Gastroesophageal sphincter (tissue), 4 donors: ENCODE results near the gene ZGRF1. TPM values are rescaled to one million over a fixed set of nuclear protein-coding genes. Genes with fewer than 3 reads are reported as not detected.

Experiments used
- ATAC-seq: fragments of 150-250 bp; one replicate; pipeline ENCODE4 v1.9.1; 2016; ENCODE audit warnings: mild to moderate bottlenecking, moderate library complexity
- H3K27ac ChIP-seq, 4 donors: fragments of 200-600 bp; sonication (generic) in 3 of 4; 1 replicate in 3 of 4; 2 replicates in 1 of 4; pipeline ENCODE4 v1.5.1; 2016 to 2019
- H3K27me3 ChIP-seq: fragments of 200-600 bp; sonication (generic); one replicate; pipeline ENCODE4 v1.5.1; 2019
- H3K36me3 ChIP-seq, 2 donors: fragments of 200-600 bp; sonication (generic); one replicate each; pipeline ENCODE4 v1.5.1; 2019; ENCODE audit warnings: control low read depth in 1 of 2
- H3K4me1 ChIP-seq, 3 donors: fragments of 200-600 bp; sonication (generic); 1 replicate in 2 of 3; 2 replicates in 1 of 3; pipeline ENCODE4 v1.5.1; 2016 to 2019; ENCODE audit warnings: control low read depth in 2 of 3
- H3K4me3 ChIP-seq, 2 donors: fragments of 200-600 bp; sonication (generic); one replicate each; pipeline ENCODE4 v1.5.1; 2019; ENCODE audit warnings: mild to moderate bottlenecking in 1 of 2, moderate library complexity in 1 of 2
- H3K9me3 ChIP-seq, 3 donors: fragments of 200-600 bp; sonication (generic); one replicate each; pipeline ENCODE4 v1.5.1; 2017 to 2019; ENCODE audit warnings: control low read depth in 2 of 3
- EP300 ChIP-seq: sonication (generic); formaldehyde crosslinking; IDR thresholded peaks from one replicate; pipeline ENCODE4 v1.6.1; 2017; ENCODE audit warnings: antibody characterized with exemption, mild to moderate bottlenecking
- POLR2A ChIP-seq, 2 donors: fragments of 450-650 bp; IDR thresholded peaks; one replicate each; pipeline ENCODE4 v1.6.1; 2017; ENCODE audit warnings: antibody characterized with exemption in 2 of 2, mild to moderate bottlenecking in 2 of 2, moderate library complexity in 1 of 2
- POLR2AphosphoS5 ChIP-seq: sonication (generic); formaldehyde crosslinking; IDR thresholded peaks from one replicate; pipeline ENCODE4 v1.6.1; 2017; ENCODE audit warnings: antibody characterized with exemption
- WGBS, 2 donors: methylation state at CpG; one replicate each; pipeline ENCODE4 v1.1.5; 2018; ENCODE audit warnings: low coverage in 1 of 2; 5-methylcytosine and 5-hydroxymethylcytosine counted together
- total RNA-seq, 4 donors: library from RNA; depleted of rRNA; stranded (reverse); fragments of >200 nt; gene quantifications; one replicate each; pipeline ENCODE4 v1.1.0, GENCODE V29; 2016
- TF ChIP-seq, protein P1 (sequence below), 4 experiments: fragments of 200-600 bp in 2 of 4; fragments of 450-650 bp in 2 of 4; sonication (generic) in 1 of 4; IDR thresholded peaks; one replicate each; pipeline ENCODE4 v1.5.1; 2017 to 2019; ENCODE audit warnings: antibody characterized with exemption in 4 of 4, mild to moderate bottlenecking in 2 of 4, moderate library complexity in 2 of 4

The ZGRF1 gene
- total RNA-seq, 4 donors from 2014 or later: 2.8 to 4.7 (median 3.9) TPM

DNA sequence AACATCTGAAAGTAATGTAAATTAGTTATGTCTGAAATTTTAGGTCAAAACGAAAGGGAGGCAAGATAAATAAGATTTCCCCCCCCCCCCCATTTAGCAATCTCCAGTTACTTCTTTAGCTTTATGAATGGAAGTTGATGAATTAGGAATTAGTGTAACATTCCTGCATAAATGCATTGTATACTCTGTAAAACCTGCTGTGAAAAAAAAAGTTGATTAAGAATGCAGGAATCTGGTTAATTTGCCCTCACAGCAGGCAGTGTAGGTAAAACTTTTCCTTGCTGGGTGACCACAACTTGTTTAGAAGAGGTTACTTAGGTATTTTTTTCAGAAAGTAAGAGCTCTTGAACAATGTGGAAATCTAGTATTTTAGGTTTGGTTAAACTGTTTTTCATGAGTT, 15.5 kb upstream of the ZGRF1 start:
- WGBS, 2 donors: 29 to 41% methylated on average over 1 of the region's 1 CpG
- TF ChIP-seq EP300: no peak
- TF ChIP-seq, protein P1, sequence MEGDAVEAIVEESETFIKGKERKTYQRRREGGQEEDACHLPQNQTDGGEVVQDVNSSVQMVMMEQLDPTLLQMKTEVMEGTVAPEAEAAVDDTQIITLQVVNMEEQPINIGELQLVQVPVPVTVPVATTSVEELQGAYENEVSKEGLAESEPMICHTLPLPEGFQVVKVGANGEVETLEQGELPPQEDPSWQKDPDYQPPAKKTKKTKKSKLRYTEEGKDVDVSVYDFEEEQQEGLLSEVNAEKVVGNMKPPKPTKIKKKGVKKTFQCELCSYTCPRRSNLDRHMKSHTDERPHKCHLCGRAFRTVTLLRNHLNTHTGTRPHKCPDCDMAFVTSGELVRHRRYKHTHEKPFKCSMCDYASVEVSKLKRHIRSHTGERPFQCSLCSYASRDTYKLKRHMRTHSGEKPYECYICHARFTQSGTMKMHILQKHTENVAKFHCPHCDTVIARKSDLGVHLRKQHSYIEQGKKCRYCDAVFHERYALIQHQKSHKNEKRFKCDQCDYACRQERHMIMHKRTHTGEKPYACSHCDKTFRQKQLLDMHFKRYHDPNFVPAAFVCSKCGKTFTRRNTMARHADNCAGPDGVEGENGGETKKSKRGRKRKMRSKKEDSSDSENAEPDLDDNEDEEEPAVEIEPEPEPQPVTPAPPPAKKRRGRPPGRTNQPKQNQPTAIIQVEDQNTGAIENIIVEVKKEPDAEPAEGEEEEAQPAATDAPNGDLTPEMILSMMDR (IDR thresholded peaks at IDR 0.05): no peak
- no peak for TF ChIP-seq POLR2AphosphoS5
- no peak for TF ChIP-seq POLR2A (IDR thresholded peaks at IDR 0.05)
- no peak for ATAC-seq
- H3K27ac ChIP-seq: no peak overlapping the region
- H3K9me3 ChIP-seq: no peaks in the 10 kb centered on the region
- H3K4me3 ChIP-seq: no peak overlapping the region
- H3K4me1 ChIP-seq: no peaks in the 10 kb centered on the region
- no peaks in the 10 kb centered on the region for H3K27me3 ChIP-seq
- H3K36me3 ChIP-seq: peaks cover 3 to 94% of the 10 kb centered on the region in 2 donors

DNA sequence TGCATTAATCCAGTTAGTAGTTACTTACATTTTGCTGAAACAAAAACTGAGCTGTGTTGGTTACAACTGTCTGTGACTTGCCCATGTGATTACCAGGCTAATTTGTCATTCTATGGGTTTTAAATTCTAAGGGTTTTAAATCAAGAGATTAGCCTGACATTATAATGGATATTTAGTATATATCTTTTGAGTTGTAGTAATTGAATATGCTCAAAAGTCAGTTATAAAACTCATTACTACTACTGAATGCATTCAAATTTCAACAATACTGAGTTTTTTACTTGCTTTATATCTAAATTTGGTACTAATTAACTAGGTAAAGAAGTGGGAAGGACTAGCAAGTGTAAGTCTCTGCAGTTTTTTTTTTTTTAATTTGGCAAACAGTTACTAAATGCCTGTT, 14.9 kb upstream of the ZGRF1 start:
- Histone ChIP-seq H3K4me1 (no peaks in the 10 kb centered on the region), H3K27ac (no peak overlapping the region), H3K9me3 (no peaks in the 10 kb centered on the region), H3K27me3 (no peaks in the 10 kb centered on the region), H3K4me3 (no peak overlapping the region), H3K36me3 (peaks cover 6 to 97% of the 10 kb centered on the region in 2 donors)
- no peak for ATAC-seq
- no peak for TF ChIP-seq EP300
- TF ChIP-seq POLR2AphosphoS5: no peak
- TF ChIP-seq, protein P1 (IDR thresholded peaks at IDR 0.05): no peak
- no peak for TF ChIP-seq POLR2A (IDR thresholded peaks at IDR 0.05)

DNA sequence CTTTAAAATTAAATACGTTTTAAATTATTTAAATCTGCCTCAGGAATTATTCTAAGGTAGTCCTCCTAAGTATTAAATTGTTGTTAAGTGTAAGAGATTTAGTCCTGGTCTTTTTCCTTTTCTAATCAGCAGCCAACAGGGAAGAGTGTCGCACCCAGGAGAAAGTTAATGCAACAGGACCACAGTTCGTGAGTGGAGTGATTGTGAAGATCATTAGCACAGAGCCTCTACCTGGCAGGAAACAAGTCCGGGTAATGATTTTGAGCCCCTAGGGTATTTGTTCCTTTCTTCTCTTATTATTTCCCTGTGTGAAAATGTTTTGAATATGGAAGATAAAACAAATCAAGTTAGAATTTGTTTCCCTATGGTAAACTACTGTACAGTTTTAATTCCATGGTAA, 13.6 kb upstream of the ZGRF1 start:
- ATAC-seq: no peak
- no peaks in the 10 kb centered on the region for H3K9me3 ChIP-seq
- H3K4me1 ChIP-seq: no peaks in the 10 kb centered on the region
- no peak overlapping the region for H3K4me3 ChIP-seq
- WGBS, 2 donors: 53 to 58% methylated on average over 4 of the region's 4 CpGs
- H3K27ac ChIP-seq: no peak overlapping the region
- peaks cover 9 to 97% of the 10 kb centered on the region in 2 donors for H3K36me3 ChIP-seq
- TF ChIP-seq EP300 (no peak), POLR2AphosphoS5 (no peak), POLR2A (IDR thresholded peaks at IDR 0.05) (no peak)
- TF ChIP-seq, protein P1 (IDR thresholded peaks at IDR 0.05): no peak
- no peaks in the 10 kb centered on the region for H3K27me3 ChIP-seq

DNA sequence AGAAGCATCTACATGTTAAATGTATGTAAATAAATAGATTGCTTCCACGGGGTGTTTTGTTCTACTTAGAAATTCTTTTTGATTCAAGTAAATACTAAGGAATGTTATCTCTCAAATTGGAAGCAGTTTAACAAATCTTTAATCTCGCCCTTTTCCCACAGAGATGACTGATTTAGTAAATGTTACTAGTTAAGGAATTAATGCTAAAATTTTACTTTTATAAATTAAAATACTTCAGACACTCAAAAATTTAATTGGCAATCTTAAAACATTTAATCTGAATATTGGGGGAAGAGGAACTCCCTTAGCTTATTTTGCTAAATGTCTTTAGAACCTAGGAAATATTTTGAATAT, 12.3 kb upstream of the ZGRF1 start:
- H3K36me3 ChIP-seq: peaks cover 12 to 97% of the 10 kb centered on the region in 2 donors
- H3K4me3 ChIP-seq: no peak overlapping the region
- no peak for ATAC-seq
- H3K9me3 ChIP-seq: no peaks in the 10 kb centered on the region
- 21 to 50% methylated on average over 2 of the region's 2 CpGs for WGBS, 2 donors
- H3K27ac ChIP-seq: no peak overlapping the region
- peaks cover 0 to under 1% (median 0%) of the 10 kb centered on the region in 3 donors for H3K4me1 ChIP-seq
- TF ChIP-seq, protein P1 (IDR thresholded peaks at IDR 0.05): no peak
- TF ChIP-seq EP300: no peak
- no peak for TF ChIP-seq POLR2A (IDR thresholded peaks at IDR 0.05)
- no peak for TF ChIP-seq POLR2AphosphoS5
- H3K27me3 ChIP-seq: no peaks in the 10 kb centered on the region

DNA sequence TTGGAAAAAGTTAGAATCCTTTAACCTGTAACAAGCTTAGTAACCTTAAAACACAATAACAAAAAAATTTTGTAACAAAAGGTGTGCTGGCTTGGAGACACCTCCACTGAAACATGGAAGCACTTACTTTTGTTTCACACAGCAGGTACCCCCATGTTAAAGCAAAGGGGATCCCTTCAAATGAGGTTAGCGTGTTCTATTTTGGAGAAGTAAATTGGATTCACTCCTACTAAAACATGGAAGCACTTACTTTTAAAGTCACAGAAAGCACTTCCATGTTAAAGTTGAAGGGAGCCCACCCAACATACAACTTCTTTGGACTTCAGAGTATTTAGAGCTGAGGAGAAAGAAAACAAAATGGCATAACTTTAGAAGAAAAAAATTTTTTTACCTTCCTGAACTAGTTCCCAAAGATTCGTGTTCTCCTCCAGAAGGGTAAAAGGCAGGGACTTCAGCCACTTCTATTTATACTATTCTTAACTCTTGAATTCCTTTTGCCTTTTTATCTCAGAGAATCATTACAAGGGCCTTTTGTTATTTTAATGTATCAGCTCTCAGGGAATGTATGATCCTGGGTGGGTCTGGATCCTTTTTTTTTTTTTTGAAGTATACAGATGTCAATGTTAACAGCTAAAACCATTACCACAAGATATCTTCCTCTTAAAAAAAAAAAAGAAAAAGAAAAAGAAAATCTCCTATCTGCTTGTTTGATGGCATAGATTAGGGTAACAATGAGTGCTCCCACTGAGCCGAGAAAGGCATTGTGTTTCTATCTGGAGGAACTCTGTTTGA, 11.8 kb upstream of the ZGRF1 start:
- no peaks in the 10 kb centered on the region for H3K9me3 ChIP-seq
- H3K4me1 ChIP-seq: peaks cover 0 to 6% (median 0%) of the 10 kb centered on the region in 3 donors
- WGBS, 2 donors: 52 to 59% methylated on average over 3 of the region's 3 CpGs
- H3K27me3 ChIP-seq: no peaks in the 10 kb centered on the region
- H3K36me3 ChIP-seq: peaks cover 12 to 97% of the 10 kb centered on the region in 2 donors
- no peak for ATAC-seq
- TF ChIP-seq, protein P1 (IDR thresholded peaks at IDR 0.05): no peak
- TF ChIP-seq POLR2AphosphoS5 (no peak), EP300 (no peak), POLR2A (IDR thresholded peaks at IDR 0.05) (no peak)
- no peak overlapping the region for H3K4me3 ChIP-seq
- H3K27ac ChIP-seq: no peak overlapping the region
